Stimulated activated CD4-positive, alpha-beta T cell treated with anti-CD3 and anti-CD28 coated beads, Interleukin-12 subunit alpha, Interleukin-12 subunit beta, amount 100 ng/mL, for 48 hours (primary cell): ENCODE results near the gene DNAH17.

Source experiments
- DNase-seq, 3 donors: peaks; one replicate each; pipeline ENCODE4 v3.0.0-alpha.2; 2020; ENCODE audit warnings: low read depth in 2 of 3, low spot score in 1 of 3

Gene DNAH17

GRCh38 chr17:78605429-78605828, 28.2 kb upstream of the DNAH17 start:
- no peak for DNase-seq

- DNase-seq = no peak
Observed at GRCh38 chr17:78602246-78602645, 25.1 kb upstream of the DNAH17 start.

GRCh38 chr17:78601577-78602190, 24.5 kb upstream of the DNAH17 start:
- DNase-seq = no peak

GRCh38 chr17:78600181-78600721, 23.1 kb upstream of the DNAH17 start:
- DNase-seq = no peak

GRCh38 chr17:78599419-78599818, 22.2 kb upstream of the DNAH17 start:
- DNase-seq = no peak

GRCh38 chr17:78598013-78598471, 20.8 kb upstream of the DNAH17 start:
- DNase-seq = no peak

- no peak for DNase-seq
Observed at GRCh38 chr17:78596871-78597764, 19.9 kb upstream of the DNAH17 start.

- DNase-seq = no peak
Observed at GRCh38 chr17:78595135-78595810, 18.1 kb upstream of the DNAH17 start.

GRCh38 chr17:78592991-78593329, 15.8 kb upstream of the DNAH17 start:
- no peak for DNase-seq

- DNase-seq = no peak
Observed at GRCh38 chr17:78591263-78591671, 14.1 kb upstream of the DNAH17 start.

- no peak for DNase-seq
Observed at GRCh38 chr17:78589885-78590284, 12.7 kb upstream of the DNAH17 start.

- DNase-seq = no peak
Observed at GRCh38 chr17:78589031-78589675, 12.0 kb upstream of the DNAH17 start.

- DNase-seq = no peak
Observed at GRCh38 chr17:78588258-78589030, 11.2 kb upstream of the DNAH17 start.

- no peak for DNase-seq
Observed at GRCh38 chr17:78585006-78585630, 7.9 kb upstream of the DNAH17 start.

- DNase-seq = no peak
Observed at GRCh38 chr17:78583091-78583490, 5.9 kb upstream of the DNAH17 start.

- no peak for DNase-seq
Observed at GRCh38 chr17:78581304-78581703, 4.1 kb upstream of the DNAH17 start.

GRCh38 chr17:78580277-78580804, 3.1 kb upstream of the DNAH17 start:
- DNase-seq = no peak

- no peak for DNase-seq
Observed at GRCh38 chr17:78576389-78577112, 645 bp downstream of the DNAH17 start.

GRCh38 chr17:78575899-78576298, 1.3 kb downstream of the DNAH17 start:
- no peak for DNase-seq
